ENCODE data around the gene CHID1. TPM values are rescaled to one million over a fixed set of nuclear protein-coding genes. Genes with fewer than 3 reads are reported as not detected.

CHID1 gene
- total and polyA plus RNA-seq, 2 experiments from 2014 or later: 54.1 to 67.3 TPM

GRCh38 chr11:911031-911889, 650 bp upstream of the CHID1 start:
- Mint-ChIP-seq H3K27me3 (ENCODE audit: insufficient read depth, low read depth, poor library complexity) (peaks cover 8% of the 10 kb centered on the region), H3K27ac (peak overlapping the region; percentile 89), H3K4me1 (peaks cover 18% of the 10 kb centered on the region), H3K36me3 (ENCODE audit: low read depth) (peaks cover 14% of the 10 kb centered on the region; the same call in 2 of the 3 replicates), H3K4me3 (peak overlapping the region; percentile 85), H3K9me3 (no peaks in the 10 kb centered on the region)
- peaks cover 22% of the 10 kb centered on the region; the same call in 1 of the 2 replicates for H3F3A ChIP-seq (replicated peaks; ENCODE audit: low read depth)
- H3K27me3 ChIP-seq (ENCODE audit: insufficient read depth): no peaks in the 10 kb centered on the region
- TF ChIP-seq STAT1 (IDR thresholded peaks at IDR 0.05; ENCODE audit: unreplicated experiment): no peak
- TF ChIP-seq ZNF331 (CRISPR knock-in tag; IDR thresholded peaks at IDR 0.05; ENCODE audit: low read depth): peak; percentile 77
- peak; percentile 62 for TF ChIP-seq POLR2AphosphoS5 (IDR thresholded peaks at IDR 0.05; ENCODE audit: low read depth)
- H3K4me3 ChIP-seq: peak overlapping the region; percentile 98
- peaks cover 14% of the 10 kb centered on the region; the same call in 1 of the 2 replicates for H3K4me1 ChIP-seq (ENCODE audit: insufficient read depth)
- H3K36me3 ChIP-seq (ENCODE audit: insufficient read depth): no peaks in the 10 kb centered on the region
- H3K9me2 ChIP-seq (ENCODE audit: insufficient read depth): no peaks in the 10 kb centered on the region
- H4K20me1 ChIP-seq (replicated peaks; ENCODE audit: insufficient read depth): peaks cover 5% of the 10 kb centered on the region; the same call in 1 of the 2 replicates
- peak overlapping the region; percentile 86 for H3K4me2 ChIP-seq
- H2AFZ ChIP-seq: peak overlapping the region; percentile 96
- peaks cover 36% of the 10 kb centered on the region for H3K79me2 ChIP-seq (replicated peaks; ENCODE audit: insufficient read depth)
- ATAC-seq (peak; percentile 53), DNase-seq (ENCODE audit: low spot score) (peak; percentile 72)
- peak overlapping the region; percentile 80 for H3K27ac ChIP-seq (ENCODE audit: low read depth)

- peaks cover 10% of the 10 kb centered on the region for H3K27me3 Mint-ChIP-seq (ENCODE audit: insufficient read depth, low read depth, poor library complexity)
- DNase-seq (ENCODE audit: low spot score): no peak
Measured at GRCh38 chr11:910044-910588, 494 bp downstream of the CHID1 start.

More at GRCh38 chr11:910044-910588, 494 bp downstream of the CHID1 start:
- Histone ChIP-seq H3K9me2 (ENCODE audit: insufficient read depth) (no peaks in the 10 kb centered on the region), H3K36me3 (ENCODE audit: insufficient read depth) (no peaks in the 10 kb centered on the region; the same call in 1 of the 2 replicates), H2AFZ (peak overlapping the region; percentile 90; the same call in 1 of the 2 replicates), H4K20me1 (replicated peaks; ENCODE audit: insufficient read depth) (peaks cover 7% of the 10 kb centered on the region; the same call in 1 of the 2 replicates), H3K27ac (ENCODE audit: low read depth) (no peak overlapping the region), H3F3A (replicated peaks; ENCODE audit: low read depth) (peaks cover 22% of the 10 kb centered on the region; the same call in 1 of the 2 replicates), H3K4me1 (ENCODE audit: insufficient read depth) (peaks cover 14% of the 10 kb centered on the region; the same call in 1 of the 2 replicates), H3K27me3 (ENCODE audit: insufficient read depth) (no peaks in the 10 kb centered on the region), H3K4me2 (peak overlapping the region; percentile 93), H3K79me2 (replicated peaks; ENCODE audit: insufficient read depth) (peaks cover 47% of the 10 kb centered on the region), H3K4me3 (peak overlapping the region; percentile 98)
- TF ChIP-seq ZNF114 (CRISPR knock-in tag; IDR thresholded peaks at IDR 0.05): no peak
- no peak for TF ChIP-seq ZNF331 (CRISPR knock-in tag; IDR thresholded peaks at IDR 0.05; ENCODE audit: low read depth)
- TF ChIP-seq EZH2 (IDR thresholded peaks at IDR 0.05; ENCODE audit: low read depth, unreplicated experiment): no peak
- no peak for TF ChIP-seq EZH2phosphoT487 (IDR thresholded peaks at IDR 0.05; ENCODE audit: unreplicated experiment)
- no peak for TF ChIP-seq ZNF462 (CRISPR knock-in tag; IDR thresholded peaks at IDR 0.05)
- TF ChIP-seq POLR2AphosphoS5 (IDR thresholded peaks at IDR 0.05; ENCODE audit: low read depth): no peak
- peaks cover 18% of the 10 kb centered on the region for H3K36me3 Mint-ChIP-seq (ENCODE audit: low read depth)
- no peaks in the 10 kb centered on the region for H3K9me3 Mint-ChIP-seq
- peaks cover 18% of the 10 kb centered on the region for H3K4me1 Mint-ChIP-seq
- peak overlapping the region; percentile 94 for H3K4me3 Mint-ChIP-seq
- ATAC-seq: peak; percentile 8
- no peak overlapping the region; the same call in 1 of the 2 replicates for H3K27ac Mint-ChIP-seq

Measured in GM23338 (cell line).